GM19468 (cell line): ENCODE data around the gene DHX57.
"Not testable (repeated sequence)": the region's sequence is repeated elsewhere in the genome, so short reads cannot be mapped to it uniquely, and the experiment has no call there.

Experiments
- ATAC-seq: cut with Tn5 transposase; IDR thresholded peaks from one replicate; pipeline ENCODE4 v1.9.1; 2021; ENCODE audit warnings: mild to moderate bottlenecking, moderate library complexity, moderate number of reproducible peaks; ENCODE audit not compliant: unreplicated experiment; ENCODE audit errors: extremely low read depth

Gene DHX57

DNA sequence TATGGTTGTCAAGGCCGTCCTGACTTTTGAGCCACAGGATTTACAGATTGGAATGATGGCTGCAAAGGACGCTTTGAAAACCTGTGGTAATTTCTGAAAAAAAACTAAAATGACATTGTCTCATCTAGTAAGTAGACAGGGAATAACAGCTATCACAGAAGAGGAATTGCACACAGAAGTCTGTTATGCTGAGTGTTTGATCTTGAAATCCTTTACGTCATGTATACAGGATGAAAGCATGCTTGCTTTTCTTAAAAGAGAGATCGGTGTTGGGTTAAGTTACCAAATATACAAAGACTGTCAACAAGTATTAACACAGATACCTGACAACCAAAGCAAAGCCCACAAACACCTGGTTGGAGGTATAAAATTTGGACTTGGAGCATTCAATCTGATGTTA, 112.0 kb downstream of the DHX57 start:
- ATAC-seq, result no peak

DNA sequence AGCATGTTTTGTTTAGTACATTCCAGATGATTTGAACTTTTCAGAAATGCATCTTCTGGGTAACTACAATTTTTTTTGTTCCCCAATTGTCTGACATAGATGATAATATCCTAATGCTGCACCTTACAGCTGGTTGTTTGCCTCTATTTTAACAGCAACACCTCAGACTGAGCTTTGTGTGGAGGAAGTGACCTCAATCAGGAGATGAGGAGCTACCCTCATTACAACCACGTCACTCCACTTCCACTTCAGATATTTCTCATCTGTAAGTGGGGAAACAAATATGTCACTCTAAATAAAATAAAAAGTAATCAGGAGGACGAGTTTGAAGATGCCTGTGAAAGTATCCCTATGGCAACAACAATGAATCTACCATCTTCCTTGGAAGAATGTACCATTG, 112.5 kb downstream of the DHX57 start:
- ATAC-seq, result no peak

DNA sequence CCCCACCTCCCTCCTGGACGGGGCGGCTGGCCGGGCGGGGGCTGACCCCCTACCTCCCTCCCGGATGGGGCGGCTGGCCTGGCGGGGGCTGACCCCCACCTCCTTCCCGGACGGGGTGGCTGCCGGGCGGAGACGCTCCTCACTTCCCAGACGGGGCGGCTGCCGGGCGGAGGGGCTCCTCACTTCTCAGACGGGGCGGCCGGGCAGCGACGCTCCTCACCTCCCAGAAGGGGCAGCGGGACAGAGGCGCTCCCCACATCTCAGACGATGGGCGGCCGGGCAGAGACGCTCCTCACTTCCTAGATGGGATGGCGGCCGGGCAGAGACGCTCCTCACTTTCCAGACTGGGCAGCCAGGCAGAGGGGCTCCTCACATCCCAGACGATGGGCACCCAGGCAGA, 119.8 kb downstream of the DHX57 start:
- ATAC-seq, result not testable (repeated sequence)

DNA sequence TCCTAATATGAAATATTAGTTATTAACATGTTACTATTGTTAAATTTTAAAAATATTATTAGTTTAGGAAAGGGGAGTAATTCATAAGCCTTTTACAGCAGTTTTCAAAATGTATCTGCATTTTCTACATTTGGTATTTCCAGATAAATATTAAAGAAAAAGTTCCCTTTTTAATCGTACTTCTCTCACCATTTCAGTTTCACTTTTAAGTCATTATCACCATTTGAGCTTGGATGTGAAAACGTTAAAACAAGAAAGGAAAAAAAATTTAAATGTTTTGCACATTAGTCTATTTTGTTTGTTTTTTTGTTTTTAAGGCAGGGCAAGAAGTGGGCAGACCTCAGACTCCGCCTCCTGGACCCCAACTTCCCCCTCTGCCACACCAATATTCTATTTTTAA, 121.2 kb downstream of the DHX57 start:
- no peak for ATAC-seq

DNA sequence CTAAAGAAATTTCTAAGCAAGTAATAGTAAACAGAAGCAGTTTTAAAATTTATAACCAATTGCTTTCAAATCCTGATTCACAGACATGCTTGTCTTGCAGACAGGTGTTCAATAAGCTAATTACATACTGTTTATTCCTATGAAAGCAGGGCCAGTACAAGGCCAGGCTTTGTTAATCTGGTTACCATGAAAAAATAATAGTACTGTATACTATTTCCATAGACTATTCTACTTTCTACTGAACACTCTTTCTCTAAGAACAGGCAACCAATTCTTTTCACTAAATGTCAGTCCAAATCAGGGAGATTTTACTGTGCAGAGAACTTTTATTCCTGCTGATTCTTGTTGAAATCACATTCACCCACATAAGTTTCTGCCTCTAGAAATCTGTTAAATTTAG, 121.7 kb downstream of the DHX57 start:
- ATAC-seq, result no peak

DNA sequence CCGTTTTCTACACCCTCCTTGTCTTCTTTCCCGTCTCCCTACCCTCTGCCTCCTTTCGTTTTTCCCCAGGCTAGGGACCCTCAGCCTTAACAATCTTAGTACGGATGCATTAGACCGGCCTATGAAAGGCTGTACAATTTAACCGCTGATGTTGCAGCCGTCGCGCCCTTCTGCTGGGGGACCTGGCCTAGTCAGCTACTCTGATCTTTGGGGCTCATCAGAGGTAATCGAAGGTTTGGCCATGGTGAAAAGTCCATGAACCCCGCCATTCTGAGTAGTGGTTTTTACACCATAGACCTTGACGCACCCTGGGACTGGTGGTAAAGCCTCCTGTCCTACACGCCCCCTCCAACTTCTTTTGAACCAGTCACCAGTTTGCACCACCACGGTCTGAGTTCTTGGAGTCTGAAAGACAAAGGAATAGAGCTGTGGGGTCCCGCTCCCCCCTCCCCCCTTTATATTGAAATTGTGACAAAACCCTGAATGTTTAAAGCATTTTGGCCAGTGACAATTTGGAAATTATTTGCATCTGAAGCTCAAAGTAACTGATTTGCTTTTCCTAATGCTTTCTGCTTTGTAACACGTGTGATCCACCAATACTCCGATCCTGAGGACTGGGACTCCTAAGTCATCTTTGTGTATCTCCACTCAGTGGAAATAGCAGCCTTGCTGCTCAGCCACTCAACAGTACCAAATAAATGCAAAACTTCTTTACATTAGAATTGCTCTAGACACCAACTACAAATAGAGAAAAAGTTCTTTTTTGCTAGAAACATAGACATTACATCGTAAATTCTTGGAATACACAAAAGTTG, 123.9 kb downstream of the DHX57 start:
- ATAC-seq, result no peak

DNA sequence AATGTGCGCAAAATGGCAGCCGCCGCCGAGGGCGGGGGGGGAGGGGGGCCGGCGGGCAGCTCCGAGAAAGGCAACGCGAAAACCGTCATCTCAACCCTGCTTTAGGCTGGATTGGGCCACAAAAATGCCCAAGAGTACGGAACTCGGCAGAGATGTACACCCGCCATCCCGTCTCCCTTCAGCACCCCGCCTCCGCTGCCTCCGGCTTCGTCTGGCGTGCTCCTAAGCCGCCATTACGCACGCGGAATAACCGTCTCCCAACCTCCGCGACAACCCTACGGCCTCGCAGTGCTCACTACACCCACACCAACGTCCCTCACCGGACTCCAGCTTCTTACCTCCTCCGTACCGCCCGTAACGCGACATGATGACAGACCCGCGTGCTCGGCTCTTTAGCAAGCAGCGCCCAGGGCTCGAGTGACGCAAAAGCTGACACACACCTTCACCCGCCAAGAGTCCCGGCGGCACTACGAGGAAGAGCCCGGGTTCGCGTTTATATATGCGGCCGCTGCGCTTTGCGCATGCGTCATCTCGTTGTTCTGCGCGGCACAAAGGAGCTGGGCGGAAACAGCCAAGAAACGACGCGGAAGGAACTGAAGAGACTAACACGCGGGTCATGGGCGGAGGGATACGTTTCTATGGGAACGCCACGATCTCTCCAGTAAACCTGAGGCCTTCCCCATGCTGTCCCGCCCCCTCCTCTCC, 124.7 kb downstream of the DHX57 start, which contains the start of gene SRSF7:
TSS of gene SRSF7 (minus strand) at position 471 of the 705 bp plus-strand sequence. CDS start at position 366, 105 bp downstream.
- peak; percentile 55 for ATAC-seq

DNA sequence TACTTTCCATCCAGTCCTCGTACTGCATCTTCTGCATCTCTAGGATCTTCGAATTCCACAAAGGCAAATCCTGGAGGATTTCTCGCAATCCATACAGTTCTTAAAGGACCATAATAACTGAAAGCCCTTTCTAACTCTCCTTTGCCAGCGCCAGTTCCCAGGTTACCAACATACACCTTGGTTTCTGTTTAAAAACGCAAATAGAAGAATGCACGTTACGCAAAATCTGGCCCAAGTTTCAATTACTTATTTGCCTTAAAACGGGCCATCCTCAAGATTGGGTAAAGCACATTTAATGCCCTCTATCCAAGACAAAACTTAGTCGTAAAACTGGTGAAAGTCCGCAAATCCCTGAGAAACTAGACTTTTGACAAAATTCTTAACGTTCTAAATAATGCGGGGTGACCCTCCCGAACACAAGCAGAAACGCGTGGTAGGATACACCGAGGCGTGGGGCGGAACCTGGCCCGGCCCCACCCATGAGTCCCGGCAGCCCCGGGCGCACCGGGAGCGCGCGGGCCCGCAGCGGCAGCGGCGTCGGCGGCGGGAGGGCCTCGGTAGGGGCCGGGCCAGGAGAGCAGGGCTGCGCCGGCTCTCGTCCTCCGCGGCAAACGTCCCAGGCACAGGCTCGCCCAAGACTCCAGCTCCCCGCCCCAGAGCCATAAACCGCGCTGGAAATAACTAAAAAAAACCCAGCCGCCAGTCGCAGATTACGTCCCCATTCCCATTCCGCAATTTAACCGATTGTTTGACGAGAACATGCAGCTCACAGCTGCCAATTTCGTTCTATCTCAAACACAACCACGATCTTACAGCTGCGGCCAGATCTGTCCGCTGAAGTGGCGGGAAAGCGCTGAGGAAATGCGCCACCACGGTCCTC, 125.5 kb downstream of the DHX57 start:
- peak; percentile 12 for ATAC-seq

DNA sequence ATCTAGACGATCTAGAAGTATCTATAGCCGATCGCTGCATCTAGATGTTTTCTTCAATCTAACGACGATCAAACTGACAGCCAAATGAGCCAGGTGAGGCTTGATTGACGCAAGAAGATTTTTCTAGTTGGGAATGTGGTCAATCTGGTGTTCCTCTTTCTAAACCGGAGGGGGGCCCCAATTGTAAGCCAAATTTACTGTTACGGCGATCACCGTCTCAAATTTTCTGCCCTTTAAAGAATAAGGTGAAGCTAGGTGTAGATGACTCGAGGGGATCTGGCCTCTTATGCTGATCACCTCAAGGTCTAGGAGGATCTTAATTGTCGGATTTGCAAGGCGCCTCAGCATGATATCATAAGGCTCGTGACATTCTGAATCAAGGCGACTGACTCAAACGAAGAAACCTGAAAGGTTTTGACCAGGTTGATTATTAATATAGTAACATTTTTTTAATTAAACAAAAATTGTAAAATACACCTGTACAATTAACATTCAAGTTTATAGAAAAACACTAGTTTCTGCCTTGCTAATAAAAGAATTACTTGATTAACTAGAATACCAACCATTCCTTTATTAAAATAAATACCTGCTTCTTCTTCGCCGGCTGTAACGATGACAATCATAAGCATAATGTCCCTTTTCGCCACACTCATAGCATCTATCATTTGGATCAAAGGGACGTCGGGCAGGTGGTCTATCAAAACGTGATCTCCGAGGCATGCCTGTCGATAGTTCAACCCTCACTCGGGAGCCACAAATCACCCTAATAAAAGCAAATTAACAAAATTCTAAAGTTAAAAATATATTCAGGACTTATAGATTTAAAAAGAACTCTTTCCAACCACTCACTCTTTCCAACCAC, 126.6 kb downstream of the DHX57 start:
- no peak for ATAC-seq

DNA sequence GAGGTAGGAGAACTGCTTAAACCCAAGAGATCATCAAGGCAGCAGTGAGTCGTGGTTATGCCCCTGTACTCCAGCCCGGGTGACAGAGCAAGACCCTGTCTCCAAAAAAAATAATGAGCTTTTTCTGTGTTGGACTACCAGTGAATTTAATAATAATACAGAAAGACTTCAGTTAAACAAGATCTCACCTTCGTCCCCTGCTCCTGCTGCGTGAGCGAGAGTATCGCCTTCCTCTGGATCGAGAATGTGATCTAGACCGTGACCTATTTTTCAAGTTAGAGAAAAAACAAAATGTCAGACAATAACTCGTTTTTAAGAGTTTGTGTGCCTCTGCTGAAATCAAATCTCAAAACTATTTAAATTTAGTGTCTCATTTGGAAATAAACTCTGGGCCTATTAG, 127.3 kb downstream of the DHX57 start:
- ATAC-seq, result no peak

DNA sequence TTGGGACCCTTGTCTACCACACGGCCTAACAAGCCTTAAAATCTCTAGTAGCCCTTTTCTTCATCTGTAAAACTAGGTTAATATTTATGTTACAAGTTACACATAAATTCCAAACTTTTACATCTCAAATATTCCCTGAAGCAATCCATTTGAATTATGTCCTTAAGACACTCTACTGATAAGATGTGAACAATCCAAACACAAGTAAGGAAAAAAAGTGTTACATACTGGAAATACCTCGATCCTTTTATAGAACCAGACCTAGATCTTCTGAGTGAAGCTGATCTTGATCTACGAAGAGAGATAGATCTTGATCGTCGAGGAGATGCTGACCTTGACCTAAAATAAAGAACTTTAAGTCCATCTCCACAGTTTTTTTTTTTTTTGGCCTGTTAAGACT, 127.9 kb downstream of the DHX57 start:
- no peak for ATAC-seq
